SK-N-SH treated with all-trans-retinoic acid at 6 μM for 48 hours (cell line): Measurements from ENCODE around the gene PLBD2.
"Not testable (repeated sequence)": the region's sequence is repeated elsewhere in the genome, so short reads cannot be mapped to it uniquely, and the experiment has no call there.

Source experiments
- ATAC-seq: fragments of 200-7000 bp; cut with Tn5 transposase; 3 replicates; pipeline ENCODE4 v1.9.1; 2020; ENCODE audit warnings: mild to moderate bottlenecking, moderate library complexity
- CREB5 ChIP-seq: fragments of 250-450 bp; sonication (Bioruptor Pico); IDR thresholded peaks from 2 replicates; pipeline ENCODE4 v1.5.1; 2020; ENCODE audit warnings: low read depth, mild to moderate bottlenecking, moderate library complexity
- CSDC2 ChIP-seq: fragments of 250-450 bp; sonication (Bioruptor Pico); IDR thresholded peaks from 2 replicates; pipeline ENCODE4 v1.5.0; 2020; ENCODE audit warnings: mild to moderate bottlenecking, moderate library complexity
- CSRNP3 ChIP-seq: fragments of 250-450 bp; sonication (Bioruptor Pico); IDR thresholded peaks from 2 replicates; pipeline ENCODE4 v1.5.1; 2021; ENCODE audit warnings: mild to moderate bottlenecking, moderate library complexity
- ESRRG ChIP-seq: fragments of 250-450 bp; sonication (Bioruptor Pico); IDR thresholded peaks from 2 replicates; pipeline ENCODE4 v1.6.1; 2021; ENCODE audit warnings: mild to moderate bottlenecking
- GLIS3 ChIP-seq: fragments of 250-450 bp; sonication (Bioruptor Pico); IDR thresholded peaks from 2 replicates; pipeline ENCODE4 v1.5.0; 2020; ENCODE audit warnings: mild to moderate bottlenecking, moderate library complexity
- ISL1 ChIP-seq: fragments of 250-450 bp; sonication (Bioruptor Pico); IDR thresholded peaks from 2 replicates; pipeline ENCODE4 v2.1.2; 2022; ENCODE audit warnings: mild to moderate bottlenecking, moderate library complexity
- OSR1 ChIP-seq: fragments of 250-450 bp; sonication (Bioruptor Pico); IDR thresholded peaks from 2 replicates; pipeline ENCODE4 v1.8.0; 2022; ENCODE audit warnings: moderate library complexity, mild to moderate bottlenecking, inconsistent platforms
- PATZ1 ChIP-seq: fragments of 250-450 bp; sonication (Bioruptor Pico); IDR thresholded peaks from 2 replicates; pipeline ENCODE4 v1.8.0; 2020; ENCODE audit warnings: mild to moderate bottlenecking, moderate library complexity, borderline replicate concordance
- PPARA ChIP-seq: fragments of 250-450 bp; sonication (Bioruptor Pico); IDR thresholded peaks from 2 replicates; pipeline ENCODE4 v1.5.0; 2020; ENCODE audit warnings: mild to moderate bottlenecking, borderline replicate concordance
- RARB ChIP-seq: fragments of 250-450 bp; sonication (Bioruptor Pico); IDR thresholded peaks from 2 replicates; pipeline ENCODE4 v1.8.0; 2021; ENCODE audit warnings: mild to moderate bottlenecking, moderate library complexity
- SNAI2 ChIP-seq: fragments of 250-450 bp; sonication (Bioruptor Pico); IDR thresholded peaks from 2 replicates; pipeline ENCODE4 v1.5.0; 2020; ENCODE audit warnings: mild to moderate bottlenecking, moderate library complexity
- TCF4 ChIP-seq: fragments of 250-450 bp; sonication (Bioruptor Pico); IDR thresholded peaks from 2 replicates; pipeline ENCODE4 v1.8.0; 2021; ENCODE audit warnings: mild to moderate bottlenecking, moderate library complexity, borderline replicate concordance
- TSHZ2 ChIP-seq: fragments of 250-450 bp; sonication (Bioruptor Pico); IDR thresholded peaks from 2 replicates; pipeline ENCODE4 v1.5.0; 2020; ENCODE audit warnings: mild to moderate bottlenecking, moderate library complexity
- ZC3H10 ChIP-seq: fragments of 250-450 bp; sonication (Bioruptor Pico); IDR thresholded peaks from 2 replicates; pipeline ENCODE4 v1.5.1; 2021; ENCODE audit warnings: mild to moderate bottlenecking, moderate library complexity
- ZFP3 ChIP-seq: fragments of 250-450 bp; sonication (Bioruptor Pico); IDR thresholded peaks from 2 replicates; pipeline ENCODE4 v1.5.0; 2020; ENCODE audit warnings: mild to moderate bottlenecking, moderate library complexity
- ZFP30 ChIP-seq: fragments of 450-650 bp; formaldehyde crosslinking; IDR thresholded peaks from 2 replicates; pipeline ENCODE4 v1.5.0; 2022; ENCODE audit warnings: mild to moderate bottlenecking, moderate library complexity
- ZNF565 ChIP-seq: fragments of 450-650 bp; formaldehyde crosslinking; conservative IDR thresholded peaks from 2 replicates; pipeline ENCODE4 v1.5.0; 2020; ENCODE audit warnings: low read depth, mild to moderate bottlenecking, moderate library complexity
- ZNF70 ChIP-seq: fragments of 450-650 bp; formaldehyde crosslinking; IDR thresholded peaks from 2 replicates; pipeline ENCODE4 v1.5.0; 2020; ENCODE audit warnings: mild to moderate bottlenecking, moderate library complexity

Gene PLBD2

GRCh38 chr12:113351089-113351488 lies 7.3 kb upstream of the PLBD2 start:
- ATAC-seq, result no peak
- no peak for TF ChIP-seq PATZ1 (CRISPR knock-in tag)
- TF ChIP-seq SNAI2 (CRISPR knock-in tag), result no peak
- TF ChIP-seq GLIS3 (CRISPR knock-in tag), result no peak

- ATAC-seq, result not testable (repeated sequence)
Measured at GRCh38 chr12:113354192-113354591, 4.2 kb upstream of the PLBD2 start.

- ATAC-seq, result peak; percentile 20
- TF ChIP-seq GLIS3 (CRISPR knock-in tag) (no peak), TCF4 (CRISPR knock-in tag) (no peak), TSHZ2 (CRISPR knock-in tag) (no peak), ZNF565 (no peak), OSR1 (CRISPR knock-in tag) (no peak), CSRNP3 (no peak), PPARA (no peak), ISL1 (CRISPR knock-in tag) (no peak), ESRRG (CRISPR knock-in tag) (no peak), ZFP3 (CRISPR knock-in tag) (no peak), RARB (CRISPR knock-in tag) (no peak), CSDC2 (no peak)
- TF ChIP-seq, all 23 proteins: peak for 0
Measured at GRCh38 chr12:113359133-113359938, 949 bp downstream of the PLBD2 start.

- ATAC-seq, result peak; percentile 5; the same call in 2 of the 3 replicates
- no peak for TF ChIP-seq ISL1 (CRISPR knock-in tag)
- TF ChIP-seq CREB5, result no peak
- no peak for TF ChIP-seq TCF4 (CRISPR knock-in tag)
- TF ChIP-seq ZFP30 (CRISPR knock-in tag), result no peak
- no peak for TF ChIP-seq CSRNP3
- TF ChIP-seq PATZ1 (CRISPR knock-in tag), result no peak
- no peak for TF ChIP-seq TSHZ2 (CRISPR knock-in tag)
- TF ChIP-seq OSR1 (CRISPR knock-in tag), result no peak
- no peak for TF ChIP-seq GLIS3 (CRISPR knock-in tag)
- no peak for TF ChIP-seq SNAI2 (CRISPR knock-in tag)
- no peak for TF ChIP-seq ZNF70
- TF ChIP-seq ZC3H10, result no peak
- no peak for TF ChIP-seq RARB (CRISPR knock-in tag)
Measured at GRCh38 chr12:113359939-113360748, 1.8 kb downstream of the PLBD2 start.
